ENCODE results near the gene TBCD. TPM values are rescaled to one million over a fixed set of nuclear protein-coding genes. Genes with fewer than 3 reads are reported as not detected.

The TBCD gene
- total RNA-seq, 1 experiment from 2014 or later = 90.7 TPM

GRCh38 chr17:82843904-82844680, 92.2 kb downstream of the TBCD start:
- no peak overlapping the region for H3K27ac Mint-ChIP-seq (ENCODE audit: unreplicated experiment)
- H3K4me3 Mint-ChIP-seq (ENCODE audit: low read depth, unreplicated experiment) = no peak overlapping the region
- CTCF ChIA-PET = no interaction called here
- peaks cover under 1% of the 10 kb centered on the region for H3K9me3 Mint-ChIP-seq (ENCODE audit: low read depth, unreplicated experiment)
- no TSS peak for BruUV-seq (replicated peaks)
- H3K36me3 Mint-ChIP-seq (ENCODE audit: insufficient read depth, unreplicated experiment) = no peaks in the 10 kb centered on the region
- H3K27me3 Mint-ChIP-seq (ENCODE audit: unreplicated experiment) = no peaks in the 10 kb centered on the region
- DNase-seq = no peak
- TF ChIP-seq CTCF (IDR thresholded peaks at IDR 0.05; ENCODE audit: unreplicated experiment) = no peak
- intact Hi-C loops (cut with micrococcal nuclease; ENCODE audit: unreplicated experiment) = no loop called here
- H3K4me1 Mint-ChIP-seq (ENCODE audit: low read depth, unreplicated experiment) = no peaks in the 10 kb centered on the region

GRCh38 chr17:82844796-82845162, 92.9 kb downstream of the TBCD start:
- Mint-ChIP-seq H3K36me3 (ENCODE audit: insufficient read depth, unreplicated experiment) (no peaks in the 10 kb centered on the region), H3K27ac (ENCODE audit: unreplicated experiment) (no peak overlapping the region), H3K4me1 (ENCODE audit: low read depth, unreplicated experiment) (no peaks in the 10 kb centered on the region), H3K4me3 (ENCODE audit: low read depth, unreplicated experiment) (no peak overlapping the region), H3K9me3 (ENCODE audit: low read depth, unreplicated experiment) (peaks cover 4% of the 10 kb centered on the region), H3K27me3 (ENCODE audit: unreplicated experiment) (no peaks in the 10 kb centered on the region)
- intact Hi-C loops (cut with micrococcal nuclease; ENCODE audit: unreplicated experiment) = no loop called here
- no peak for TF ChIP-seq CTCF (IDR thresholded peaks at IDR 0.05; ENCODE audit: unreplicated experiment)
- no peak for DNase-seq
- BruUV-seq (replicated peaks) = no TSS peak
- CTCF ChIA-PET = no interaction called here

- Mint-ChIP-seq H3K36me3 (ENCODE audit: insufficient read depth, unreplicated experiment) (no peaks in the 10 kb centered on the region), H3K9me3 (ENCODE audit: low read depth, unreplicated experiment) (peaks cover 4% of the 10 kb centered on the region), H3K27ac (ENCODE audit: unreplicated experiment) (no peak overlapping the region), H3K4me3 (ENCODE audit: low read depth, unreplicated experiment) (no peak overlapping the region), H3K4me1 (ENCODE audit: low read depth, unreplicated experiment) (no peaks in the 10 kb centered on the region), H3K27me3 (ENCODE audit: unreplicated experiment) (no peaks in the 10 kb centered on the region)
- intact Hi-C loops (cut with micrococcal nuclease; ENCODE audit: unreplicated experiment) = no loop called here
- DNase-seq = no peak
- no peak for TF ChIP-seq CTCF (IDR thresholded peaks at IDR 0.05; ENCODE audit: unreplicated experiment)
- BruUV-seq (replicated peaks) = no TSS peak
- CTCF ChIA-PET = no interaction called here
These were observed 93.4 kb downstream of the TBCD start for GRCh38 chr17:82845163-82845807.

- H3K27ac Mint-ChIP-seq (ENCODE audit: unreplicated experiment) = no peak overlapping the region
- no TSS peak for BruUV-seq (replicated peaks)
- no peak for DNase-seq
- no peak overlapping the region for H3K4me3 Mint-ChIP-seq (ENCODE audit: low read depth, unreplicated experiment)
- no peaks in the 10 kb centered on the region for H3K27me3 Mint-ChIP-seq (ENCODE audit: unreplicated experiment)
- no peaks in the 10 kb centered on the region for H3K36me3 Mint-ChIP-seq (ENCODE audit: insufficient read depth, unreplicated experiment)
- CTCF ChIA-PET = no interaction called here
- no peak for TF ChIP-seq CTCF (IDR thresholded peaks at IDR 0.05; ENCODE audit: unreplicated experiment)
- intact Hi-C loops (cut with micrococcal nuclease; ENCODE audit: unreplicated experiment) = no loop called here
- no peaks in the 10 kb centered on the region for H3K4me1 Mint-ChIP-seq (ENCODE audit: low read depth, unreplicated experiment)
- H3K9me3 Mint-ChIP-seq (ENCODE audit: low read depth, unreplicated experiment) = peaks cover 4% of the 10 kb centered on the region
These were observed 94.3 kb downstream of the TBCD start for GRCh38 chr17:82846061-82846691.
